Dermis blood vessel endothelial cell (primary cell): Measurements from ENCODE around the gene FARP2. TPM values are rescaled to one million over a fixed set of nuclear protein-coding genes. Genes with fewer than 3 reads are reported as not detected.
"Not testable (repeated sequence)": the region's sequence is repeated elsewhere in the genome, so short reads cannot be mapped to it uniquely, and the experiment has no call there.

ENCODE experiments used
- DNase-seq: peaks from one replicate; pipeline ENCODE4 v3.0.0; 2010
- total RNA-seq: library from RNA; depleted of rRNA; stranded (reverse); fragments of >200 nt; gene quantifications from 2 replicates; pipeline ENCODE4 v1.2.3, GENCODE V29; 2014

The FARP2 gene
- total RNA-seq, 1 donor from 2014 or later, result 38.3 TPM

DNA sequence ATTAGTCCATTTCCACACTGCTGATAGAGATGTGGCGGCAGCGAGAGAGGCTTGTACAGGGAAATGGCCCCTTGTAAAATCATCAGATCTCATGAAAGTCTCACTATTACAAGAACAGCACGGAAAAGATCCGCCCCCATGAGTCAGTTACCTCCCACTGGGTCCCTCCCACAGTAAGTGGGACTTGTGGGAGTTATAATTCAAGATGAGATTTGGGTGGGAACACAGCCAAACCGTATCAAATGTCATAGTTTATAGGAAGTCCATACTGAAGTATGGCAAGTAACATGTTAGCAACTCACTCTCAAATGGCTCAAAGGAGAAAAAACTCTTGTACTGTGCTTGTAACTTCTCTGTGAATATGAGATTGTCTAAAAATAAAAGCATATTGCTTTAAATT, 56.1 kb downstream of the FARP2 start:
- peak; percentile 73 for DNase-seq

GRCh38 chr2:241413501-241413900, 57.4 kb downstream of the FARP2 start:
- DNase-seq, result not testable (repeated sequence)

DNA sequence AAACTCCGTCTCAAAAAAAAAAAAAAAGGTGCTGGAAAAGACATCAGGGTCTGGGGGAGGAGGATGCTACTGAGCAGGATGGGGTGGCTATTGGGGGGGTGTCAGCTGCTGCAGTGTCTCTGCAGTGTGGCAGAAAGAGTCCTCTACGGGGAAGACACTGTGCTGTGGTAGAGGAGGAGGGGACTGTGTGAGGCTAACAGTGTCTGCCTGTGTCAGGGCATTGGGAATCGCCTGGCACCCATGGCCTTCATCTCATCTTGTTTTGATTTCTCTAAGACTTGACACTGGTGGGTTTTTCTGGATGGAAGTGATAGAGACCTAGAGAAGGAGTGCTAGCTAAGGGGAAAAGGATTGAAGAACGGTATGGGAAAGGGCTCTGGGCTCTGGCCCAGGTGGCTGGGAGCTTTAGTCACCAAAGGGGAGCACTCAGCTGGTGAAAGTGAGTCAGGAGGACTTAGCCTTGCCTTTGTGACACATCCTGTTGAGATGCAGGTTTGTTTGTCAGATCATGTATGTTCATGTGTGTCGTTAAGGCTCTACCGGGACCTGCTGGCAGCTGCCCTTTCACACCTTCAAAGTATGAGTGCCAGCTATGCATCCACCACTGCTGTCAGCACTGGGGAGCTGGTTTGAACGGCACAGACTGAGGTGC, 58.0 kb downstream of the FARP2 start:
- no peak for DNase-seq

GRCh38 chr2:241415196-241415595, 59.1 kb downstream of the FARP2 start:
- DNase-seq, result no peak

DNA sequence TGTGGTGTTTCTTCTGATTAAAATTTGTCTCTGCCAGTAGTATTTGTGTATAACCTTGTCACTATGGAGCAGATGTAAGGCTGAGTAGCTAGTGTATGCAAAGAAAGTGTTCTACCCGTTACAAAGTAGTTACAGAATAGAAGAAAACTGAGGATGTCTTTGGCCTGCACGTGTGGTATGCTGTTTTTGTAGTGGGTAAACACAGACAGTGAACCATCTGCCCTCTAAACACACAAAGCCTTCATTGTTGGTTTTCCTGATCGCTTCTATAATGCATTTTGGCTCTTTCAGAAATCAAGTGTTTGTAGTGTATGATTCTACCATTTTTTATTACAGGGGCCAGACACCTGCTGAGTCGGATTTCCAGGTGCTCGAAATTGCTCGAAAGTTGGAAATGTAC, 61.5 kb downstream of the FARP2 start:
- DNase-seq, result no peak

- DNase-seq, result no peak
Measured at GRCh38 chr2:241421330-241421729, 65.2 kb downstream of the FARP2 start.

DNA sequence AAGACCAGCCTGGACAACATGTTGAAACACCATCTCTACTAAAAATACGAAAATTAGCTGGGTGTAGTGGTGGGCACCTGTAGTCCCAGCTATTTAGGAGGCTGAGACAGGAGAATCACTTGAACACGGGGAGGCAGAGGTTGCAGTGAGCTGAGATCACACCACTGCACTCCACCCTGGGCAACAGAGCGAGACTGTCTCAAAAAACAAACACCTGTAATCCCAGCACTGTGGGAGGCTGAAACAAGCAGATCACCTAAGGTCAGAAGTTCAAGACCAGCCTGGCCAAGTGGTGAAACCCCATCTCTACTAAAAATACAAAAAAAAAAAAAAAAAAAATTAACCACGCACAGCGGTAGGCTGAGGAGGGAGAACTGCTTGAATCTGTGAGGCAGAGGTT, 65.9 kb downstream of the FARP2 start:
- DNase-seq, result not testable (repeated sequence)

DNA sequence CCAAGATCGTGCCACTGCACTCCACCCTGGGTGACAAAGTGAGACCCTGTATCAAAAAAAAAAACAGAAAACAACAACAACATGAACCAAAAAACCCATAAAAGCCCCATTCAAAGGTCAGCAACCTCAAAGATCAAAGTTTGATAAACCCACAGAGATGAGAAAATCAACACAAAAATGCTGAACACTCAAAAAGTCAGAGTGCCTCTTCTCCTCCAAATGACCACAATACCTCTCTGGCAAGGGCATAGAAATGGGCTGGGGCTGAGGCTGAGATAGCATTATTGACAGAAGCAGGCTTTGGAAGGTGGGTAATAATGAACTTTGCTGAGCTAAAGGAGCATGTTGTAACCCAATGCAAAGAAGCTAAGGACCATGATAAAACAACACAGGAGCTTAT, 66.3 kb downstream of the FARP2 start:
- no peak for DNase-seq

DNA sequence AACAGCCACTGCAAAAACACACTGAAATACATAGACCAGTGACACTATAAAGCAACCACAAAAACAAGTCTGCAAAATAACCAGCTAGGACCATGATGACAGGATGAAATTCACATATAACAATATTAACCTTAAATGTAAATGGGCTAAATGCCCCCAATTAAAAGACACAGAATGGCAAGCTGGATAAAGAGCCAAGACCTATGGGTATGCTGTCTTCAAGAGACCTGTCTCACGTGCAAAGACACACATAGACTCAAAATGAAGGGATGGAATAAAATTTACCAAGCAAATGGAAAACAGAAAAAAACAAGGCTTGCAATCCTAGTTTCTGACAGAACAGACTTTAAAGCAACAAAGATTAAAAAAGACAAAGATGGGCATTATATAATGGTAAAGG, 67.4 kb downstream of the FARP2 start:
- DNase-seq, result not testable (repeated sequence)

GRCh38 chr2:241425368-241425767, 69.3 kb downstream of the FARP2 start:
- no peak for DNase-seq

DNA sequence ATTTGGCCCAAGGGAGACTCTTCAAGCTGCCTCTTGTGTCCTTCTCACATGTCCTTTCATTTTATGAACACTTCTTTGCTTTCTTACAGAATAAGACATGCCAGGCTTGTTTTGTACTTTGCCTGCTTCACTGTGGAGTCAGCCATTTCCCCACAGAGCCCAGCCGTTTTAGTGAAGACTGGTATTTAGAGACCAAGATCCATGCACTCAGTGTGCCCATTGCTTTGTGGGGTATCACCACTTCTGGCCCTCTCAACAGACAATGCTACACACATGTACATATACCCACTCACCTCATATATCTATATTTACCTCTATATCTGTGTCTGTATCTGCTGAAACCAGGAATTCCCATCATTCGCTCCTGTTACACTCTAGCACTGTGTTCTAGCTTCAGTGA, 74.1 kb downstream of the FARP2 start:
- DNase-seq, result no peak

DNA sequence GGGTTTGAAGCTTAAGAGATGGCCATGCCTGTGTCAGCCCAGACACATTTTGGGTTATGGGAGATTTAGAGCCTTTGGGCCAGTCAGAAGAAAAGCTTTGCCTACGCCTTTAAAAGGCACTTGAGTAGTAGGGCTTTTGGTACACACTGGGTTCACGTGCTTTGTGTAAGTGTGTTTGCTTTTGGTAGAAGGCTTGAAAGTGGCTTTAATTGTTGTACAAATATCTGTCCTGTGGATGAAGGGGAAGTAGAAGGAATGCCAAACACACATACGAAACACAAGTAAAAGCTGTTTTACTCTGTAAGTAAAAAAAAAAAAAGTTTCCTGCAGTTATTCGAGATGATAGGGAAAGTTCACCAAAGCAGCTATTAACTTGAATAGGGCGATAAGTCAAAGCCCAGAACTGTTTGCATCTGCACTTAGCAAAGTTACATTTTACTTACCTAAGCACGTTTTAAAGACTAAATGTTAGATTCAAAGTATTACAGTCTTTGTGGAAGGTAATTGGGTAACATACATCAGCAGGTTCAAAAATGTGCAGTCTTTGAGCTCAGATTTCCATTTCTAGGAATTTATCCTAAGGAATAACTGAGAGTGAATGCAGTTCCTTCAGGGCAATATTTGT, 76.9 kb downstream of the FARP2 start:
- no peak for DNase-seq

DNA sequence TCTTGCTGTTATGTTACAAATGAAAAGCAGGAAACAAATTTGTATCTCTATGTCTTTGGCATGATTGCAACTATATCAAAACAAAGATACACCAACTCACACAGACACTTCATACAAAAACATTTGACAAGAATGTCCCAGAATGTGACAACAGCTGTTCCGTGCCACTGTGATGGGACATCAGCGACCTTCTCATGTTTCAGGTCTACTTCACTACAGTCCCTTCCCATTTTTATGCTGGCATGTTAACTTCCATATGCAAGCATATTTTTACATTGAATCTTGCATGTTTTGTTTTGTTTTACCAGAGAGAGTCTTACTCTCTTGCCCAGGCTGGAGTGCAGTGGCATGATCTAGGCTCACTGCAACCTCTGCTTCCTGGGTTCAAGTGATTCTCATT, 81.1 kb downstream of the FARP2 start:
- no peak for DNase-seq

DNA sequence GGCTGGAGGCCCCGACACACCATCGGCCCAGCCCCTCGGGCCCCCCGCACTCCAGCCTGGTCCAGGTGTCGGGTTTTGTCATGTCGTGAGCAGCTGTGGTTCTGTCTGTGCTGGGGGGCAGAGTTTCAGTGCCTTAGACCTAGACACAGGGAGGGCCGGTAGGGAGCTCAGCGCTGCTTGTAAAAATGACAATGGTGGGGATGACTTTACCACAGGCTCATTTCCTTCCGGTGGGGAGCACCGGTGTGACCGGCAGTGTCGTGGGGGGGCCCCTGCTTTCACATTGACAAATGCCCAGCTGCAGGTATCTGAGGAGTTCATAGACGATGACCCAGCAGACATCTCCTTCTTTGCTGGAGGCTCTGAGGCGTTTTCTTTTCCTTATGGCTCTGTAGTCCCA, 85.4 kb downstream of the FARP2 start:
- DNase-seq, result no peak

- DNase-seq, result no peak
Measured at GRCh38 chr2:241443486-241444223, 87.6 kb downstream of the FARP2 start.

GRCh38 chr2:241445426-241445825, 89.3 kb downstream of the FARP2 start:
- no peak for DNase-seq

DNA sequence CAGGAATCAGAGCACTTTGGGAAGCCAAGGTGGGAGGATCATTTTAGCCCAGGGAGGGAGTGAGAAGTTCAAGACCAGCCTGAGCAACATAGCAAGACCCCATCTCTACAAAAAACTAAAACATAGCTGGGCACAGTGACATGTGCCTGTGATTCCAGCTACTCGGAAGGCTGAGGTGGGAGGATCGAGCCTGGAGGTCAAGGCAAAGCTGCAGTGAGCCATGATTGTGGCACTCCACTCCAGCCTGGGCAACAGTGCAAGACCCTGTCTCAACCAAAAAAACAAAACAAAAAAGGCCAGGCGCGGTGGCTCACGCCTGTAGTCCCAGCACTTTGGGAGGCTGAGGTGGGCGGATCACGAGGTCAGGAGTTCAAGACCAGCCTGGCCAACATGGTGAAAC, 94.0 kb downstream of the FARP2 start:
- DNase-seq, result not testable (repeated sequence)

DNA sequence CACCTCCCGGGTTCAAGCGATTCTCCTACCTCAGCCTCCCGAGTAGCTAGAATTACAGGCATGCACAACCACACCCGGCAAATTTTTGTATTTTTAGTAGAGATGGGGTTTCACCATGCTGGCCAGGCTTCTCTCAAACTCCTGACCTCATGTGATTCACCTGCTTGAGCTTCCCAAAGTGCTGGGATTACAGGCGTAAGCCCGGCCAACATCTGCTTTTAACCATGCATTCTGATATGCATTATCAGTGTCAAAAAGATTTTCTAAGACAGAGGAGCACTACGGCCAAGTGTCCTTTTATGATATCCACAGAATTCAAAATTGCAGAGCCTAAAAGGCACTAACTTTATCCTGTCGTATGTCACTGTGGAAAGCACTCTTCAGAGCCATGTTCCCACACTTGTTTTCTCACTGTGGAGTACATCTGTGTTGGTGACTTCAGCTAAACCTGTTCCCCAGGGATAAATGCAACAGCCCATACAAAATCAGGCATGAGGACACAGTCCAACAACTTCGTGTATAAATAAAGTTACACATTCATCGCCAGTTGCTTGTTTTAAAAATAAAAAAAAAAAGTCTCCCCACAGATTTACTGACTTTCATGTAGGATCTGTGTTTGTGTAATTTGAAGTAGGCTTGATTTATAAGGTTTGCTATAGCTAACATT, 95.9 kb downstream of the FARP2 start:
- DNase-seq, result no peak

DNA sequence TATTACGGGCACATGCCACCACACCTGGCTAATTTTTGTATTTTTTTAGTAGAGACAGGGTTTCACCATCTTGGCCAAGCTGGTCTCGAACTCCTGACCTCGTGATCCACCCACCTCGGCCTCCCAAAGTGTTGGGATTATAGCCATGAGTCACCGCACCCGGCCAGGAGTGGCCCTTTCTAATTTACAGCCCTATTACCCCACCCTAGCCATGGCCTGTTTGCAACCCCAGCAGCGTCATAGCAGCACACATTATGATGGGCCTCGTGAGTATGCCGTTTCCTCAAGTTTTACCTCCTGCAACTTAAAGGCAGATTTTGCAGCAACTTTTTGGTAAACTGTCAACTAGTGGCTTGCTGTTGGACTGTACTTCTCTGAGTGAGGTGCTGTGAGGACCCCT, 97.8 kb downstream of the FARP2 start:
- not testable (repeated sequence) for DNase-seq

DNA sequence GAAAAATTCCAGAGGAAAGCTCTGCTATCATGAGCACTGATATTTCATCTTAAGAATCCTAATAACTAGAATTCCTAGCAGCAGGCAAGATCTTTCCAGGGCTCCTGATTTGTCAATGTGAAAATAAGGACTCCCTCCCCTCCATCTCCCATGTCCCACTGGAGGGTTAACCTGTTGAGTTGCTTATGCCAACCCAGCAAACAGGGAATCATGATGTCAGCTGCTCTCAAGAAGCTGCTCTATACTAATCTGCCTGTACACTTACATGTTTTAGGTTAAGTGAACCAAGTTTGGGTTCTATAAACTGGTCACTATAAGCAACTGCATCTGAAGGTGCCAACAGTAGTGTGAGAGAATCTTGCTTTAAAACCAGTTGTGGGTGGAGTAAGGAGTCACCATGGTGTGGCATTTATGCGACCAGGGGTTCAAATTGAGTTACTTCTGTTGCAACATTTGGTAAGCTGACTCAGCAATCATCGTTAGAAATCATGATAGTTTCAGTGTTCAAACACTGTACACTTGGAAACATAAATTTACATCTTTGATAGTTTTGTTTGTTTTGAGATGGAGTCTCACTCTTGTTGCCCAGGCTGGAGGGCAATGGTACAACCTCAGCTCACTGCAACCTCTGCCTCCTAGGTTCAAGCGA, 98.9 kb downstream of the FARP2 start:
- no peak for DNase-seq

DNA sequence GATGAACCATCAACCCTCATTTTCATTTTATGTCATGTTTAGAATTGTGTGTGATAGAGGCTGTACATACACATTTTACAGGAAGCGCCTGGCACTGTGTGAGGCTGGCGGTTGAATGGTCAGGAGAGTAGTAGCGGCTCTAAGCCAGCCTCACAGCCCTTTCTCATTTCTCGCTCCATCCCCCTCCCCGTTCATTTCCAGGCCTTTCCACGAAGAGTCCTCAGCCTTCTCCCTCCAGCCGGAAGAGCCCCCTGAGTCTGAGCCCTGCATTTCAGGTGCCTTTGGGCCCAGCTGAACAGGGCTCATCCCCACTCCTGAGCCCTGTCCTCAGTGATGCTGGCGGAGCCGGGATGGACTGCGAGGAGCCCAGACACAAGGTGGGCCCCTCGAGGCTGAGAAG, 100.5 kb downstream of the FARP2 start:
- DNase-seq, result no peak

GRCh38 chr2:241458687-241459086, 102.6 kb downstream of the FARP2 start:
- DNase-seq, result no peak

DNA sequence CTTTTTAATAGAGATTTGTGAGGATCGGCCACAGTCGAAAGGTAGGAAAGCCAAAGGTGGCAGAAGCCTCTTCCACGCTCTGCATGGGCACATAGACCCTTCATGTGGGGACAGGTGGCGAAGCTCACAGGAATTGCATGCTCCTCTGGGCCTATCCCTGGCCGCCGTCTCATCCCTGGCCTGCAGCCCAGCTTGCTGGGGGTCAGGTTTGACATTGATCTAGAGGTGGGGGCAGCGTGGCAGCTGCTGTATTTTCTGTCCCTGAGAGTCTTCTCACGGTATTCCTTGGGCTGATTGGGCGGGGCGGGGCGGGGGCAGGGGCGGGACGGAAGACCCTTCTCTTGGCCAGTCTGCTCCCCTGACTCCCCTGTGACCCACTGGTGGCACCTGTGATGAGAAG, 103.4 kb downstream of the FARP2 start:
- no peak for DNase-seq
